ENCODE data around the gene ADGRV1.

The ADGRV1 gene

GRCh38 chr5:91125916-91126315 is 567.3 kb downstream of the ADGRV1 start:
- DNase-seq = peak; percentile 20

GRCh38 chr5:91126448-91126847 is 567.9 kb downstream of the ADGRV1 start:
- DNase-seq = no peak

GRCh38 chr5:91126888-91127287 is 568.3 kb downstream of the ADGRV1 start:
- no peak for DNase-seq

- DNase-seq = no peak
Observed at GRCh38 chr5:91127456-91128081, 569.0 kb downstream of the ADGRV1 start.

- DNase-seq = no peak
Observed at GRCh38 chr5:91128604-91129003, 570.0 kb downstream of the ADGRV1 start.

- no peak for DNase-seq
Observed at GRCh38 chr5:91129748-91130147, 571.2 kb downstream of the ADGRV1 start.

- DNase-seq = no peak
Observed at GRCh38 chr5:91130759-91131158, 572.2 kb downstream of the ADGRV1 start.

- no peak for DNase-seq
Observed at GRCh38 chr5:91132550-91132949, 574.0 kb downstream of the ADGRV1 start.

GRCh38 chr5:91133183-91133582 is 574.6 kb downstream of the ADGRV1 start:
- no peak for DNase-seq

GRCh38 chr5:91135475-91136248 is 577.1 kb downstream of the ADGRV1 start:
- DNase-seq = no peak

GRCh38 chr5:91136271-91136670 is 577.7 kb downstream of the ADGRV1 start:
- DNase-seq = no peak

- no peak for DNase-seq
Observed at GRCh38 chr5:91137647-91138046, 579.0 kb downstream of the ADGRV1 start.

GRCh38 chr5:91139572-91140200 is 581.1 kb downstream of the ADGRV1 start:
- DNase-seq = no peak

GRCh38 chr5:91140657-91141056 is 582.1 kb downstream of the ADGRV1 start:
- DNase-seq = no peak

- no peak for DNase-seq
Observed at GRCh38 chr5:91141642-91142041, 583.0 kb downstream of the ADGRV1 start.

- no peak for DNase-seq
Observed at GRCh38 chr5:91142386-91142785, 583.8 kb downstream of the ADGRV1 start.

GRCh38 chr5:91142819-91143218 is 584.2 kb downstream of the ADGRV1 start:
- DNase-seq = no peak

GRCh38 chr5:91143840-91144239 is 585.2 kb downstream of the ADGRV1 start:
- no peak for DNase-seq

GRCh38 chr5:91144491-91145332 is 586.1 kb downstream of the ADGRV1 start:
- no peak for DNase-seq

- DNase-seq = no peak
Observed at GRCh38 chr5:91145333-91145620, 586.7 kb downstream of the ADGRV1 start.

GRCh38 chr5:91146230-91146629 is 587.6 kb downstream of the ADGRV1 start:
- no peak for DNase-seq

GRCh38 chr5:91146905-91147600 is 588.5 kb downstream of the ADGRV1 start:
- DNase-seq = no peak

GRCh38 chr5:91150234-91150633 is 591.6 kb downstream of the ADGRV1 start:
- DNase-seq = no peak

Data from NCI-H446 treated with DMSO at 0.1 percent for 48 hours (cell line).